Activated CD8-positive, alpha-beta memory T cell treated with anti-CD3 and anti-CD28 coated beads for 1 hour (primary cell): ENCODE data around the gene ZMYND11.
"Not testable (repeated sequence)": the region's sequence is repeated elsewhere in the genome, so short reads cannot be mapped to it uniquely, and the experiment has no call there.

Experiments
- DNase-seq, 2 donors: peaks; one replicate each; pipeline ENCODE4 v3.0.0-alpha.2; 2020; ENCODE audit warnings: low read depth in 1 of 2; ENCODE audit errors: extremely low read depth in 1 of 2

ZMYND11 gene

DNA sequence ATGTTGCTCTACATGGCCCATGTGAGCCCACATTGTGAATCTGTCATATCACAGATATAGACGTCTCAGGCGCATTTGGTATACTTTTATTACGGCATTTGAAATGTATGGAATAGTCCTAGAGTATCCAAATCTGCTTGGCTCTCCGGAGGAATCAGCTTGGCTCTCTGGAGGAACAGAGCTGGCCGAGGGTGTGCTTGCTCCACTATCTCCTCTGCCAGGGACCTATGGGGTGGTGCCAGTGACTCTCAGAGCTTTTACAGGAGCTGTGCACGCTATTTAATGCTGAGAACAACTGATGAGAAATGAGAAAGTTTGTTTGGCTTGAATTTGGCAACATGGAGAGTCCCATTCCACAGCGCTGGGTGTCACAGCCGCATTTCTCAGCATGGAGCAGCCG, 144.0 kb downstream of the ZMYND11 start:
- no peak for DNase-seq

- DNase-seq = no peak
Observed at GRCh38 chr10:279655-280054, 144.4 kb downstream of the ZMYND11 start.

DNA sequence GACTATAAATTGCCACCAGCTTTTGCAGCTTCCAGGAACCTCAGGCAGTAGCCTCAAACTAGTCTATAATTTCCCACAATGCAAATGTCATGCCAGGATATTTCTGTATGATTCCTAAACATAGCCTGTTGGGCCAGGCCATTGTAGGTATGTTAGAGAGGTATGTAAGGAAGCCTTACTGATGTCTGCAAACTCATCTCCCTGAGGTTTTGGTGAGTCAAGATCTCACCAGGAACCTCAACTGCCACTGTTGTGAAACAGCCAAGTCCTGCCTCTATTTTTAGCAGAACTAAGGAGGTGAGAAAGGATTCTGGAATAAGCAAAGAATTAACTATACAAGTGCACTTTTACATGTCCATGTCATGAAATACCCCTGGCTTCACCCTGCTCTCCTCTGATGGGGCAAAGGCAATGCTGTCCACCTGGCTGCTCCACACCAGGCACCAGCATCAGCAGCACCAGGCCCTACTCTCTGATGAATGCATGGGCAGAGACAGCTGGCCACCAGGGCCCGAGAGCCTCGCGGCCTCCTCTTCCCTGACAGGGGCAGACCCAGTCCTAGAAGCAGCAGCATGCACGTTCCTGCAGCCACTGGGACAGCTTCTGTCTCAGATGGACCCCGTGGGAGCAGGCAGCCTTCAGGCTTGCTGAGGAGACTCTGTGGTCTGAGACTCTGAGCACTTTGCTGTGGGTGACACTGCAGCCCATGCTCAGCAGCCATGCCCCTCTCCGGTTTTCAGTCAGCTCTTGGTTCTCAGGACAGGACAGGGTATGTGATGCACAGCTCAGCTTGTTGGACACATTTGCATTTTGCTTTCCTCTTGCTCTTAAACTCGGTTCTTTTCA, 147.3 kb downstream of the ZMYND11 start:
- DNase-seq = no peak

DNA sequence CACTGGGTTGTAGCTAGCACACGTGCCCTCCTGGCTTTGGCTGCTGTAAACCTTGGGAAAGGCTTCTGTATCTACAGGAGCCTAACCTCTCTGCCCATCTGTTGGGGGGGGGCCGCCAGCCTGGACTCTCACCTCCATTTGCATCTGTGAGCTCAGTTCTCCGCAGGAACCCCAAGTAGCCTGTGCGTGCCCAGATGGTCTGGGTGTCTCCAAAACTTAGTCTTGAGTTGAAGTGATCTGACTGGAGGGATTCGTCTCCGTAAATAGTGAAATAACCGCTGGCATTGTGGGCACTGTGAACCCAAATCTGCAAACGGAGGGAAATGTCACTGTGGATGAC, 147.9 kb downstream of the ZMYND11 start:
- no peak for DNase-seq

- no peak for DNase-seq
Observed at GRCh38 chr10:283916-284356, 148.7 kb downstream of the ZMYND11 start.

- no peak for DNase-seq
Observed at GRCh38 chr10:285216-285615, 150.0 kb downstream of the ZMYND11 start.

DNA sequence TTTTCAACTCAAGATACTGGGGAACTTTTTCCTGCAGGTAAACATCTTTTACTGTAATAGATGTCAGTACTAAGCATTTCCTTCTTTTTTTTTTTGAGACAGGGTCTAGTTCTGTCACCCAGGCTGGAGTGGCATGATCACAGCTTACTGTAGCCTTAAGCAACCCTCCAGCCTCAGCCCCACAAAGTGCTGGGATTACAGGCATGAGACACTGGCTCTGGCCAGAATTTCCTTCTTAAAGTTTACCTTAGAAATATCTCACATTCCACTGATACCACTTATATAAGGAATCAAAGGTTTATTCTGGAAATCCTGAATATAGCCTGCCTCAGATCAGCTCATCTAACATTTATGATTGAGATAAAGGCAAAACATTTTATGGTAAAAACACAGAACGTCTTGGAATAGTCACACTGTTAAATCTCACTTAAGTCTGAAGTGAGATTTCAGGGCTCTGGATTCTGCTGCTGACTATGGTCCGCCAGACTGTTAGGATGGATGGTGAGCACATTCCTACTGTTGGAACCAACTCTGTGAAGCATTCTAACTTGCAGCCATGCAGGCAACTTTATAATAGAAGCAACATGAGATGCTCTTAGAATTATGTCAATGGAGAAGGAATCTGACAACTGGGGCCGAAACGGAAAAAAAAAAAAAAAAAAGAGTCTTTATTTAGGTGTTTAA, 151.9 kb downstream of the ZMYND11 start:
- no peak for DNase-seq

GRCh38 chr10:287814-288213, 152.6 kb downstream of the ZMYND11 start:
- no peak for DNase-seq

GRCh38 chr10:288316-289200, 153.3 kb downstream of the ZMYND11 start:
- DNase-seq = no peak

GRCh38 chr10:289581-289980, 154.3 kb downstream of the ZMYND11 start:
- DNase-seq = no peak

DNA sequence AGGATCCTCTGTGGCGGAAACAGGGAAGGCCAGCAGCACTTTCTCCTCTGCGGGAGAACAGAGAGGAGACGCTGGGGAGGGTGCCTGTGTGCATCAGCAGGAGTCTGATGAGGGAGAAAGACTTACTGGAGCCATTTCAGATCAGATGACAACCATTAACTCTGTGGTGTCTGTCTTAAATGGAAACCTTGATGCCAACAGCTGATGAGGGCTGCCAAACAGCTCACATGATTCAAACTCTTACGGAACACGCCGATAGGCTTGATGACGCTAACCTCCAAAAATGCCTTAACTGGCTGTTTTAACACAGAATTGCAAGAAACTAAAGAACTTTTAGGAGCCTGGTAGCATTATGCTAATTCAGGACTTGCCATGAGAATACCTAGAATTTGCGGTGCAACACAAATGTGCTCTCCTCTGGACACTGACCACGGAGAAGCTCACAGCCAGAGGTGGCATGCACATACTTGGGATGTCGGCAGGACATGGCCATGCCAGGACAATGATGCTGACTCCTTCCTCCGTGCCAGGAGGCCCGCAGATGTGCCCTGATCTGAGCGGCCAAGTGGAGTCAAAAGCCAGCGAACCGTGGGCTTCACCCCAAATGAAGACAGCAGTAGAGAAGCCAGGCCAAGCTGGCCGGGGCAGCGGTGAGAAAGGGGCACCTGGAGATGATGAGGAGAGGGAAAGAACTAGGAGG, 154.9 kb downstream of the ZMYND11 start:
- DNase-seq = no peak

DNA sequence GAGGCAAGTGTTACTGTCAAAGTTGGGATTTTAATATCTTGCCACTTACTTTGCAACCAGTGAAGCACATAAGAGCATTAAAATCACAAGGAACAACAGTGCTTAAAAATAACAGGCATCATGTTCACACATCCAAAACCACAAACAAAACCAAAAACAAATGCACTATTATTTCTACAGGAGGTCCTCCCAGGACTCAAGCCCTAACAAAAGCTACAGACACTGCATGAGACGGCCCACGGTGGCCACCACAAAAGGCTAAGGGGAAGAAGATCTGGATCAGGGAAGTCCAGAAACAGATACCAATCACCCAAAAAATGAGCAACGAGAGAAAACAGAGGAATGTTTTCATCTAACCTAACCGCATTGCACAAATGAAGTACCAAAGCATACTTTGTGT, 158.4 kb downstream of the ZMYND11 start:
- no peak for DNase-seq

GRCh38 chr10:297567-297966, 162.3 kb downstream of the ZMYND11 start:
- no peak for DNase-seq

DNA sequence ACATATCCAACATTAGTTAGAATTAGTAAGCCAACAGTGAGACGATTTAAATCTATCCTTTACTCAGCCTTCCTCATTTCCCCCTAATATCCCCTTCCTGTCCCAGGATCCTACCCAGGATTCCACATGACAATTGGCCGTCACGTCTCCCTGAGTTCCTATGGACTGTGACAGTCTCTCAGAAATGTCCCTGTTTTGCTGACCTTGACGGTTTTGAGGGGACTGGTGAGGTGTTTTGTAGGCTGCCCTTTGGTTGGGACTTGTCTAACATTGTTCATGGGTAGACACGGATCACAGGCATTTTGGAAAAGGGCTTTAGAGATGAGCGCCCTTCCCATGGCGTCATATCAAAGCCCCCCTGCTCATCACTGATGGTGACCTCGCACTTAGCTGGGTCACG, 162.8 kb downstream of the ZMYND11 start:
- DNase-seq = no peak

DNA sequence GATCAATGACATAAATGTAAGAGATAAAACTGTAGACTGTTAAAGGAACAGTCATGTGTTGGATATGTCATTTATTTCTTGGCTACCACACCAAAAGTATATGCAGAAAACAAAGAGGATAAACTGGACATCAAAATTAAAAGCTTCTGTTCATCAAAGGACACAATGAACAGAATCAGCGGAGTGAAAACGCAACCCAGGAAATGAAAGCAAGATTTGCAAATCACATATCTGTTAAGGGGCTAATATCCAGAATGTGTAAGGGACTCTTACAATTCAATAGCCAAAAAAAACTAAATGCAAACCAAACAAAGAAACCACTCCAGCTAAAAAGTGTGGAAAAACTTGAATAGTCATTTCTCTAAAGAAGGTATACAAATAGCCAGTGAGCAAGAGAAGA, 164.3 kb downstream of the ZMYND11 start:
- no peak for DNase-seq

- DNase-seq = no peak
Observed at GRCh38 chr10:299969-300368, 164.7 kb downstream of the ZMYND11 start.

GRCh38 chr10:300580-300979, 165.3 kb downstream of the ZMYND11 start:
- not testable (repeated sequence) for DNase-seq

- DNase-seq = no peak
Observed at GRCh38 chr10:301536-301935, 166.3 kb downstream of the ZMYND11 start.
